HepG2 (cell line): ENCODE results near the gene NRGN. TPM values are rescaled to one million over a fixed set of nuclear protein-coding genes. Genes with fewer than 3 reads are reported as not detected.

Experiments
- ATAC-seq: fragments of 200-7000 bp; cut with Tn5 transposase; 3 replicates; pipeline ENCODE4 v1.9.1; 2020; ENCODE audit warnings: mild to moderate bottlenecking, moderate library complexity
- BruUV-seq: library from RNA; stranded (reverse); fragments of 400-500 nt; replicated peaks from 2 replicates; lab custom pipeline; 2021; lab: Mats Ljungman, UMichigan
- CTCF ChIA-PET: fragments of 300-600 bp; formaldehyde crosslinking; extraction: SDS; loops from one replicate; lab custom pipeline; 2021; ENCODE audit warnings: low total read pairs, inconsistent platforms, low intra/inter-chr PET ratio; lab: Yijun Ruan, JAX
- POLR2A ChIA-PET: fragments of 350-600 bp; sonication (Branson Sonifier 250); formaldehyde crosslinking; loops from one replicate; lab custom pipeline; 2020; ENCODE audit warnings: antibody characterized with exemption, inconsistent platforms; lab: Yijun Ruan, JAX
- DNase-seq: peaks from one replicate; pipeline ENCODE4 v3.0.0-alpha.2; 2015; ENCODE audit warnings: low spot score
- FAIRE-seq: peaks from 3 replicates; lab custom pipeline; 2011; peaks lifted over from hg19 to GRCh38; lab: Jason Lieb, UNC
- H2AFZ ChIP-seq: one replicate; pipeline ENCODE4 v1.6.1; 2011; ENCODE audit warnings: low read length, inconsistent platforms
- H3K27ac ChIP-seq: fragments of 300-600 bp; 3 replicates; pipeline ENCODE4 v1.8.0; 2011; ENCODE audit warnings: mixed run types, mild to moderate bottlenecking, mixed read lengths, low read length, inconsistent platforms; ENCODE audit not compliant: insufficient read depth; ENCODE audit errors: extremely low read length
- H3K27me3 ChIP-seq, 2 experiments: fragments of 200-600 bp in 1 of 2; 2 replicates in 1 of 2; 3 replicates in 1 of 2; pipeline versions ENCODE4 v1.6.0 to v1.8.0; 2011; ENCODE audit warnings: low read length in 2 of 2, mild to moderate bottlenecking in 2 of 2, moderate library complexity in 2 of 2, inconsistent platforms in 1 of 2; ENCODE audit not compliant: insufficient read depth in 2 of 2, control insufficient read depth in 1 of 2
- H3K36me3 ChIP-seq, 2 experiments: fragments of 200-600 bp in 1 of 2; replicated peaks in 1 of 2; 2 replicates in 1 of 2; 3 replicates in 1 of 2; pipeline versions ENCODE4 v1.5.1 to v1.8.0; 2011; ENCODE audit warnings: low read length in 2 of 2, inconsistent platforms in 1 of 2; ENCODE audit not compliant: insufficient read depth in 2 of 2, control insufficient read depth in 1 of 2
- H3K4me1 ChIP-seq: 2 replicates; pipeline ENCODE4 v1.5.1; 2012; ENCODE audit warnings: low read length, inconsistent platforms; ENCODE audit not compliant: insufficient read depth
- H3K4me2 ChIP-seq: 2 replicates; pipeline ENCODE4 v1.6.0; 2011; ENCODE audit warnings: low read depth, low read length, inconsistent platforms
- H3K4me3 ChIP-seq, 3 experiments: fragments of 200-600 bp in 1 of 3; sonication (generic), shearing (Covaris generic) in 1 of 3; replicated peaks in 1 of 3; 2 replicates each; pipeline ENCODE4 v1.5.1; 2011 to 2016; ENCODE audit warnings: low read length in 3 of 3, inconsistent platforms in 2 of 3, low read depth in 2 of 3, mild to moderate bottlenecking in 2 of 3, control low read depth in 1 of 3, mixed read lengths in 1 of 3; ENCODE audit not compliant: insufficient read depth in 1 of 3
- H3K79me2 ChIP-seq: one replicate; pipeline ENCODE4 v1.6.1; 2011; ENCODE audit warnings: low read length, inconsistent platforms; ENCODE audit not compliant: insufficient read depth
- H3K9ac ChIP-seq: 2 replicates; pipeline ENCODE4 v1.6.0; 2011; ENCODE audit warnings: mild to moderate bottlenecking, low read depth, low read length, inconsistent platforms; ENCODE audit not compliant: insufficient read depth
- H3K9me3 ChIP-seq: 2 replicates; pipeline ENCODE4 v1.5.1; 2012; ENCODE audit warnings: mild to moderate bottlenecking, low read length
- H4K20me1 ChIP-seq: 2 replicates; pipeline ENCODE4 v1.6.0; 2011; ENCODE audit warnings: inconsistent platforms, mild to moderate bottlenecking, low read length, moderate library complexity; ENCODE audit not compliant: insufficient read depth
- ASH2L ChIP-seq: fragments of 300-600, 200-600 bp; sonication (generic); IDR thresholded peaks from 2 replicates; pipeline ENCODE4 v1.7.0; 2017; ENCODE audit warnings: low read depth, mild to moderate bottlenecking, moderate library complexity, mixed read lengths, low read length; ENCODE audit not compliant: insufficient read length
- CBX1 ChIP-seq: IDR thresholded peaks from one replicate; pipeline ENCODE4 v1.6.1; 2016; ENCODE audit warnings: antibody characterized with exemption, low read depth
- CBX2 ChIP-seq, 2 experiments: fragments of 200-600 bp in 1 of 2; sonication (generic); formaldehyde crosslinking in 1 of 2; IDR thresholded peaks; 2 replicates each; pipeline versions ENCODE4 v1.7.0 to v1.8.1; 2018 to 2022; ENCODE audit warnings: low read depth in 2 of 2, low read length in 1 of 2, mild to moderate bottlenecking in 1 of 2, missing genetic modification reagents in 1 of 2
- MLX ChIP-seq: IDR thresholded peaks from 2 replicates; pipeline ENCODE4 v1.6.1; 2016
- NCOA5 ChIP-seq: sonication (generic); formaldehyde crosslinking; IDR thresholded peaks from 2 replicates; pipeline ENCODE4 v1.4.0; 2020; ENCODE audit warnings: missing genetic modification reagents
- NR2F2 ChIP-seq: IDR thresholded peaks from 2 replicates; pipeline ENCODE4 v1.6.1; 2012; ENCODE audit warnings: low read depth, inconsistent platforms, borderline replicate concordance
- ZEB1 ChIP-seq: IDR thresholded peaks from 2 replicates; pipeline ENCODE4 v1.6.1; 2012; ENCODE audit warnings: mild to moderate bottlenecking, low read depth, inconsistent platforms; ENCODE audit not compliant: insufficient replicate concordance
- ZNF235 ChIP-seq: sonication (generic); formaldehyde crosslinking; IDR thresholded peaks from 2 replicates; pipeline ENCODE4 v1.8.1; 2023; ENCODE audit warnings: mild to moderate bottlenecking, missing genetic modification reagents, borderline replicate concordance
- ZNF24 ChIP-seq: fragments of 450-650 bp; IDR thresholded peaks from 2 replicates; pipeline ENCODE4 v1.6.1; 2017; ENCODE audit warnings: antibody characterized with exemption, mild to moderate bottlenecking
- ZNF484 ChIP-seq: sonication (generic); formaldehyde crosslinking; IDR thresholded peaks from 2 replicates; pipeline ENCODE4 v1.5.1; 2020; ENCODE audit warnings: mild to moderate bottlenecking, low read depth, missing genetic modification reagents, borderline replicate concordance
- ZNF720 ChIP-seq: sonication (generic); formaldehyde crosslinking; IDR thresholded peaks from 2 replicates; pipeline ENCODE4 v1.4.0; 2020; ENCODE audit warnings: missing genetic modification reagents
- WGBS: methylation state at CpG from one replicate; pipeline ENCODE4 v1.1.6; 2017; ENCODE audit warnings: low lambda C conversion rate; 5-methylcytosine and 5-hydroxymethylcytosine counted together
- in situ Hi-C: cut with HindIII; loops from 2 replicates; pipeline ENCODE4 v1.10.0; 2017; ENCODE audit warnings: low pct_unique_long_range_greater_than_20kb; ENCODE audit not compliant: extremely low pct_ligation_motif_present
- intact Hi-C: fragments of 100-400 bp; cut with micrococcal nuclease; formaldehyde crosslinking; loops from one replicate; pipeline ENCODE4 v1.10.0; 2022; ENCODE audit not compliant: unreplicated experiment
- polyA plus RNA-seq, 8 experiments: library from polyadenylated mRNA; depleted of rRNA in 3 of 8; stranded (reverse) in 7 of 8; unstranded in 1 of 8; fragments of >200 nt; fragmentation: Illumina TruSeq in 4 of 8; extraction: Trizol in 4 of 8; gene quantifications; 2 replicates each; pipeline versions ENCODE4 v1.2.1 to v1.2.3, GENCODE V29; 2011 to 2016; ENCODE audit warnings: low read depth in 4 of 8, missing spikeins in 1 of 8, mixed read lengths in 1 of 8; ENCODE audit not compliant: insufficient read depth in 1 of 8
- total RNA-seq, 5 experiments: library from RNA; depleted of rRNA; stranded (reverse); fragments of >200 nt; fragmentation: Illumina TruSeq; extraction: Trizol; gene quantifications; 2 replicates each; pipeline ENCODE4 v1.2.3, GENCODE V29; 2016; ENCODE audit warnings: low read depth in 1 of 5
- TF ChIP-seq, protein P1 (sequence below): sonication (generic); formaldehyde crosslinking; IDR thresholded peaks from 2 replicates; pipeline ENCODE4 v1.8.0; 2022; ENCODE audit warnings: missing genetic modification reagents, mild to moderate bottlenecking, moderate library complexity, borderline replicate concordance
- TF ChIP-seq, protein P2 (sequence below): IDR thresholded peaks from 2 replicates; pipeline ENCODE4 v1.6.1; 2018; ENCODE audit warnings: missing genetic modification reagents, mild to moderate bottlenecking, missing compliant biosample characterization
- TF ChIP-seq, protein P3 (sequence below): sonication (generic); formaldehyde crosslinking; IDR thresholded peaks from 2 replicates; pipeline ENCODE4 v1.4.0; 2020; ENCODE audit warnings: mild to moderate bottlenecking, missing genetic modification reagents

NRGN gene
- total and polyA plus RNA-seq, 2 of the 13 experiments (the other 11 are each of a cell fraction or from before 2014, with no cell fraction given) = 0.22 TPM; not detected in 1

DNA sequence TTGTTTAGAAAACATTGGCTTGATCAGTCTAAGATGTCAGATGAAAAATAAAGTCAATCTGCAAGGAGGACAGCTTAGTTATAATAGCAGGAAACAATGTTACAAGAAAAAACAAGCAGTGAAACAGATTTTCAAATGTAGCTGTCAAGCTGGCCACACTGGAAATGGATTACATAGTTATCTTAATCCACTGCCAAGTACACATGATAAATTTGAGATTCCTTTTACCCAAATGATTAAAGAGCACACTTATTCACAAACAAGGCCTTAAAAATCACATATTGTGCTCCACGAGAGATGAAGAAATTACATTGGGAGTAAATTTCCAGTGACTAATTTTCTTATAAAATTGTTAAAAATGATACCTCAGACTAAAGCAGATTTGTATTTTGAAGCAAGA, 39.8 kb downstream of the NRGN start:
- TF ChIP-seq MLX (CRISPR knock-in tag) = no peak
- no peak for TF ChIP-seq CBX2 (IDR thresholded peaks at IDR 0.05; ENCODE audit: low read depth, low read length)
- no peak for TF ChIP-seq CBX2 (CRISPR knock-in tag; IDR thresholded peaks at IDR 0.05; ENCODE audit: low read depth)
- TF ChIP-seq ZEB1 = no peak
- no peak for TF ChIP-seq NCOA5 (CRISPR knock-in tag)
- TF ChIP-seq, protein P1, sequence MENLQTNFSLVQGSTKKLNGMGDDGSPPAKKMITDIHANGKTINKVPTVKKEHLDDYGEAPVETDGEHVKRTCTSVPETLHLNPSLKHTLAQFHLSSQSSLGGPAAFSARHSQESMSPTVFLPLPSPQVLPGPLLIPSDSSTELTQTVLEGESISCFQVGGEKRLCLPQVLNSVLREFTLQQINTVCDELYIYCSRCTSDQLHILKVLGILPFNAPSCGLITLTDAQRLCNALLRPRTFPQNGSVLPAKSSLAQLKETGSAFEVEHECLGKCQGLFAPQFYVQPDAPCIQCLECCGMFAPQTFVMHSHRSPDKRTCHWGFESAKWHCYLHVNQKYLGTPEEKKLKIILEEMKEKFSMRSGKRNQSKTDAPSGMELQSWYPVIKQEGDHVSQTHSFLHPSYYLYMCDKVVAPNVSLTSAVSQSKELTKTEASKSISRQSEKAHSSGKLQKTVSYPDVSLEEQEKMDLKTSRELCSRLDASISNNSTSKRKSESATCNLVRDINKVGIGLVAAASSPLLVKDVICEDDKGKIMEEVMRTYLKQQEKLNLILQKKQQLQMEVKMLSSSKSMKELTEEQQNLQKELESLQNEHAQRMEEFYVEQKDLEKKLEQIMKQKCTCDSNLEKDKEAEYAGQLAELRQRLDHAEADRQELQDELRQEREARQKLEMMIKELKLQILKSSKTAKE (CRISPR knock-in tag) = no peak
- TF ChIP-seq, protein P2, sequence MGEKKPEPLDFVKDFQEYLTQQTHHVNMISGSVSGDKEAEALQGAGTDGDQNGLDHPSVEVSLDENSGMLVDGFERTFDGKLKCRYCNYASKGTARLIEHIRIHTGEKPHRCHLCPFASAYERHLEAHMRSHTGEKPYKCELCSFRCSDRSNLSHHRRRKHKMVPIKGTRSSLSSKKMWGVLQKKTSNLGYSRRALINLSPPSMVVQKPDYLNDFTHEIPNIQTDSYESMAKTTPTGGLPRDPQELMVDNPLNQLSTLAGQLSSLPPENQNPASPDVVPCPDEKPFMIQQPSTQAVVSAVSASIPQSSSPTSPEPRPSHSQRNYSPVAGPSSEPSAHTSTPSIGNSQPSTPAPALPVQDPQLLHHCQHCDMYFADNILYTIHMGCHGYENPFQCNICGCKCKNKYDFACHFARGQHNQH (CRISPR knock-in tag) = no peak
- no peak for TF ChIP-seq ZNF484 (CRISPR knock-in tag)
- TF ChIP-seq, protein P3, sequence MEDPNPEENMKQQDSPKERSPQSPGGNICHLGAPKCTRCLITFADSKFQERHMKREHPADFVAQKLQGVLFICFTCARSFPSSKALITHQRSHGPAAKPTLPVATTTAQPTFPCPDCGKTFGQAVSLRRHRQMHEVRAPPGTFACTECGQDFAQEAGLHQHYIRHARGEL (CRISPR knock-in tag) = no peak
- TF ChIP-seq ASH2L = no peak
- TF ChIP-seq NR2F2 = no peak
- TF ChIP-seq ZNF720 (CRISPR knock-in tag) = no peak
- no peak for TF ChIP-seq ZNF235 (CRISPR knock-in tag)
- TF ChIP-seq CBX1 = no peak
- no peak for TF ChIP-seq ZNF24
- DNase-seq (no peak), ATAC-seq (no peak), FAIRE-seq (no peak)
- Histone ChIP-seq H3K79me2 (no peaks in the 10 kb centered on the region), H3K9me3 (no peaks in the 10 kb centered on the region), H3K4me3 (no peak overlapping the region), H3K36me3 (peaks cover 0 to 4% of the 10 kb centered on the region in 2 experiments; a peak in 1 of 5 replicates), H3K9ac (no peak overlapping the region), H3K4me1 (no peaks in the 10 kb centered on the region), H2AFZ (no peak overlapping the region), H4K20me1 (no peaks in the 10 kb centered on the region), H3K4me2 (no peak overlapping the region), H3K27me3 (no peaks in the 10 kb centered on the region), H3K27ac (no peak overlapping the region)
- CTCF ChIA-PET = interaction anchor here (1.3 kb wide), 1 partner anchor 110 kb away, joined by 4 read pairs; no protein-coding TSS in a partner anchor
- WGBS = 97% methylated on average over 1 of the region's 1 CpG
- intact Hi-C loops (loop anchor here (2.0 kb wide), 1 partner anchor 17 kb away; the partner anchor contains the start of gene ESAM), in situ Hi-C loops (no loop called here)
- no TSS peak for BruUV-seq
- POLR2A ChIA-PET = interaction anchor here (1.0 kb wide), 1 partner anchor 13 kb away, joined by 4 read pairs; no protein-coding TSS in a partner anchor
